ENCODE measurements around the gene PRDX6. TPM values are rescaled to one million over a fixed set of nuclear protein-coding genes. Genes with fewer than 3 reads are reported as not detected.

Gene PRDX6
- total and polyA plus RNA-seq, 2 of the 8 experiments (the other 6 are each of a cell fraction or from before 2014, with no cell fraction given), result 348 to 677 TPM

DNA sequence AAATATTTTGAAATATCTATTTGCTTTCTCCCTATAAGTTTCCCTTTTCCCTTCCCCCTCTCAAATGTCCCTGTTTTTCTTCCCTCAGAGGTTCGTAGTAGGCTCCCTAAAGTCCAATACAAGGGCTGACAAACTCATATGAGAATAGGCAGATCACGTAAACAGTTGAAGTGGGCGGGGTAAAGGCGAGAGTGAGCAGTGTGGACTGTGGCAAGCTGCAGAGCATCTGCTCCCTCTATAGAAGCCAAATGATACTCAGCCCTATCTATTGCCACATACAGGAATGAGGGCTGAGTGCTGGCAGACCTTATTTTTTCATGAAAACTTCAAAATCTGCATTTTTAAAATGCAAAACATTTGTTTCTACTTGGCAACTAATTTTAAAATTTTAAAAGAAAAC, 26.3 kb downstream of the PRDX6 start:
- H3K27me3 ChIP-seq (replicated peaks in 1 of 4; ENCODE audit: control insufficient read depth in 3 of 4, extremely low read depth in 1 of 4, insufficient read depth in 3 of 4, low read length in 3 of 4), result no peaks in the 10 kb centered on the region
- H3K23me2 ChIP-seq (ENCODE audit: low read depth, low read length), result no peaks in the 10 kb centered on the region
- no peak overlapping the region for H3K18ac ChIP-seq (ENCODE audit: extremely low read depth, low read length)
- H2BK15ac ChIP-seq (ENCODE audit: low read length), result no peak overlapping the region
- no peaks in the 10 kb centered on the region for H3K79me1 ChIP-seq (ENCODE audit: low read depth, low read length)
- no peak overlapping the region for H3K27ac ChIP-seq (ENCODE audit: low read depth, low read length)
- no peak overlapping the region for H3K14ac ChIP-seq (ENCODE audit: insufficient read length)
- H4K20me1 ChIP-seq (replicated peaks in 1 of 2; ENCODE audit: control insufficient read depth in 1 of 2, insufficient read depth in 2 of 2, low read length in 2 of 2), result no peaks in the 10 kb centered on the region
- no peak overlapping the region for H4K91ac ChIP-seq (replicated peaks; ENCODE audit: insufficient read length, low read length)
- POLR2A ChIA-PET (ENCODE audit: partially characterized antibody), result interaction anchor here (1.4 to 1.9 kb wide), 2 partner anchors 16 to 25 kb away, joined by 4 to 5 read pairs; no protein-coding TSS in a partner anchor
- H3K4me1 ChIP-seq (replicated peaks in 1 of 4; ENCODE audit: control insufficient read depth in 3 of 4, insufficient read depth in 4 of 4, low read length in 3 of 4), result peaks cover 5 to 9% (median 7%) of the 10 kb centered on the region in 4 experiments; a peak in 5 of 7 replicates
- no peak overlapping the region for H4K5ac ChIP-seq (ENCODE audit: insufficient read length, low read depth, low read length)
- H2BK20ac ChIP-seq (ENCODE audit: low read length), result no peak overlapping the region
- DNase-seq (ENCODE audit: low read depth in 1 of 2, low spot score in 2 of 2) (no peak), FAIRE-seq (no peak)
- WGBS, 2 experiments (ENCODE audit: extremely low coverage in 1 of 2, insufficient coverage in 1 of 2, insufficient read length in 1 of 2, insufficient replicate concordance in 2 of 2, low coverage in 1 of 2, low lambda C conversion rate in 2 of 2, missing lambda C conversion rate in 1 of 2), result 64% methylated on average over 4 of the region's 4 CpGs; no CpG with 5 or more reads in 1 of the 2 experiments
- no peaks in the 10 kb centered on the region for H3K36me3 ChIP-seq (ENCODE audit: control insufficient read depth in 2 of 4, insufficient read depth in 4 of 4, low read length in 3 of 4)
- no peak overlapping the region for H2BK5ac ChIP-seq (ENCODE audit: low read depth, low read length)
- no peak overlapping the region for H3K4me2 ChIP-seq (ENCODE audit: insufficient read depth in 1 of 2, low read depth in 2 of 2, low read length in 2 of 2)
- no peak overlapping the region for H3K9ac ChIP-seq (replicated peaks in 1 of 4; ENCODE audit: extremely low read depth in 1 of 4, low read depth in 3 of 4, low read length in 3 of 4)
- no peak overlapping the region for H2AK5ac ChIP-seq (ENCODE audit: low read depth, low read length)
- no peak overlapping the region for H3K23ac ChIP-seq (ENCODE audit: insufficient read length)
- no peak overlapping the region for H4K8ac ChIP-seq (ENCODE audit: extremely low read depth, insufficient read depth, low read length)
- H3K4me3 ChIP-seq (ENCODE audit: extremely low read depth in 1 of 4, insufficient read depth in 2 of 4, low read depth in 3 of 4, low read length in 4 of 4), result no peak overlapping the region
- H2AFZ ChIP-seq (ENCODE audit: low read length), result no peak overlapping the region
- H3K56ac ChIP-seq (replicated peaks; ENCODE audit: insufficient read length, low read depth, low read length), result no peak overlapping the region
- H2BK120ac ChIP-seq (replicated peaks; ENCODE audit: low read depth, low read length), result no peak overlapping the region
- no peak overlapping the region for H3K4ac ChIP-seq (replicated peaks; ENCODE audit: insufficient read length, low read depth, low read length)
- no peak for TF ChIP-seq JUND (IDR thresholded peaks at IDR 0.05; ENCODE audit: low read length)
- TF ChIP-seq SIRT6 (IDR thresholded peaks at IDR 0.05; ENCODE audit: low read length), result no peak
- TF ChIP-seq, protein P1, sequence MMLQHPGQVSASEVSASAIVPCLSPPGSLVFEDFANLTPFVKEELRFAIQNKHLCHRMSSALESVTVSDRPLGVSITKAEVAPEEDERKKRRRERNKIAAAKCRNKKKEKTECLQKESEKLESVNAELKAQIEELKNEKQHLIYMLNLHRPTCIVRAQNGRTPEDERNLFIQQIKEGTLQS (IDR thresholded peaks at IDR 0.05; ENCODE audit: insufficient read depth, low read depth, low read length), result no peak
- TF ChIP-seq RBBP5 (IDR thresholded peaks at IDR 0.05; ENCODE audit: borderline replicate concordance, low read depth, low read length), result no peak
- TF ChIP-seq RFX5 (IDR thresholded peaks at IDR 0.05; ENCODE audit: borderline replicate concordance, low read depth, low read length), result no peak
- no peak for TF ChIP-seq RNF2 (IDR thresholded peaks at IDR 0.05; ENCODE audit: borderline replicate concordance, low read depth, low read length, missing control alignments, poor library complexity, severe bottlenecking)
- no peak for TF ChIP-seq EZH2 (IDR thresholded peaks at IDR 0.05; ENCODE audit: low read depth, low read length, severe bottlenecking)
- no peak for TF ChIP-seq TBP (IDR thresholded peaks at IDR 0.05; ENCODE audit: low read depth, low read length)
- TF ChIP-seq, protein P2, sequence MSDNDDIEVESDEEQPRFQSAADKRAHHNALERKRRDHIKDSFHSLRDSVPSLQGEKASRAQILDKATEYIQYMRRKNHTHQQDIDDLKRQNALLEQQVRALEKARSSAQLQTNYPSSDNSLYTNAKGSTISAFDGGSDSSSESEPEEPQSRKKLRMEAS (IDR thresholded peaks at IDR 0.05), result no peak
- TF ChIP-seq EGR1 (IDR thresholded peaks at IDR 0.05; ENCODE audit: borderline replicate concordance, low read depth, low read length), result no peak
- CTCF ChIA-PET (ENCODE audit: partially characterized antibody), result interaction anchor here (0.6 to 1.6 kb wide), 4 partner anchors 13 to 761 kb away, joined by 3 to 6 read pairs (median 4); no protein-coding TSS in a partner anchor
- H2BK12ac ChIP-seq (ENCODE audit: low read depth, low read length), result no peak overlapping the region
- H3K9me3 ChIP-seq (ENCODE audit: insufficient read depth in 2 of 2, low read depth in 1 of 2, low read length in 1 of 2), result peaks cover 0 to 2% of the 10 kb centered on the region in 2 experiments; a peak in 1 of 4 replicates
- H3K79me2 ChIP-seq (ENCODE audit: control insufficient read depth in 1 of 2, insufficient read depth in 2 of 2, low read length in 2 of 2), result no peaks in the 10 kb centered on the region

All from H1 (cell line).